Measurements from ENCODE around the gene CST9.

DNA sequence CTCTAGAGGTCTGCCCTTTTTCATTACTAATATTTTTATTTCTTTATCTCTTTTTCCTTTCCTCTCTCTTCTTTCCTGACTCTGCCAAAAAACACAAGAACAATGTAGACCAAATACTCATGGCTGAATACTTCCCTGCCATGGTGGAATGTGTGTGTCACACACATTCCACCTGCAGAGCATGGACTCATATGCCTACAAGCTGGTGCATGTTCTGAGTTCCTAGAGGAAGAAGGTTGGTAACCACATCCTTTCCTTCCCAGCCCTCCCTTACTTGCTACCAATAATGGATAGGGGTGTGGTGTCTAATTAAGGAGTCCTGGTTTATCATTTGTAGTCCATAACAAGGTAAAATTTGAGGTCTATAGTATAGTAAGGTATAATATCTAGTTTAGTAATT is 22.2 kb downstream of the CST9 start:
- no peak for TF ChIP-seq POLR2AphosphoS5 (IDR thresholded peaks at IDR 0.05; ENCODE audit: low read depth, low read length)
- TF ChIP-seq POLR2G (IDR thresholded peaks at IDR 0.05; ENCODE audit: low read depth, low read length), result no peak
- TF ChIP-seq NBN (conservative IDR thresholded peaks at IDR 0.05), result no peak
- TF ChIP-seq ZNF619 (CRISPR knock-in tag; IDR thresholded peaks at IDR 0.05), result no peak

All from HepG2 (cell line).